ENCODE results near the gene PFKL.

Gene PFKL

GRCh38 chr21:44314561-44314960 is 14.7 kb downstream of the PFKL start:
- no peak for DNase-seq

DNA sequence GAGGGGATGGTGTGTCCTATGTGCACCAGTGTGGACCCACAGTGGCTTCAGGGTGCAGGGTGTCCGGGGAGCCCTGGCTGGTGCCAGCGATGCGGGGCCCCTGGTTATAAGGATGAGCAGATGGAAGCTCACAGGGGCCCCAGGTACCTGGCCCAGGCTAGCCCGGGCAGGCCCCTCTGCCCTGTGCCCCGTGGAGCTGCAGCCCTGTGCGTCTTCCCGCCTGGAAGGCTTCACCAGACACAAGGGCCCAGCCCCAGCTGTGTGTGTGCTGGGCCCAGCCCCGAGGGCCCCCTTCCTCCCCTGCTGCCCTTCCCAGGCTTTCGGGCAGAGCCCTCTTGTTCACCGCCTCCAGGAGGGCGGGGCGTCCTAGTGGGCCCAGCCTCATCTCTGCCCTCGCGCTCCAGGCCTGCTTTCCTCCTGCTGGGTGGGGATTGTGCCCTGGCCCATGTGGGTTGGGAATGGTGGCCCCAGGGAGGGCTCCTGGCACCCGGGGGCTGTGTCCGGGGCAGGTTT is 15.9 kb downstream of the PFKL start:
- DNase-seq = no peak

GRCh38 chr21:44316277-44316900 is 16.5 kb downstream of the PFKL start:
- DNase-seq = no peak

DNA sequence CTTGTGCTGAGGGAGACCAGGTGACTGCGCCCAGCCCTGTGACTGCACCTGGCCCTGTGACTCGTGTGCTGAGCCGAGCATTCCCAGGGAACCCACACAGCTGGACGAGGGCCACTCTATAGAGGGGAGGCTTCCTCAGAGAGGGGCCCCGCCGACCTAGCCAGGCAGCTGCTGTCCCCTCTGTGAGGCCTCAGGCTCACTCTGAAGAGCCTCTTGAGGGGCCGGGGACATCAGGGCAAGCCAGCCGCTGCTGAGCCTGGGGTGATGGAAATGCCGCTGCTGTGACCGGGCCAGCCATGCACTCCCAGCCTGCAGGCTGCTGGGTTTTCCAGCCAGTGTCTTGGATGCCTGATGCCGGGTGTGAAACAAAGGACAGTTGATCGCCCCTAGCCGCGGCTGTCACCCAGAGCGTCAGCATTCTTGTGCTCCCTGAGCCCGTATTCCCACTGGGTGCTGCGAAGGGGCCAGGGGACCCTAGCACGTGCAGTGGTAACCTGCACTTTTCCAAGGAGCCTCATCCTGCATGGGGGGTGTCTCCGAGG is 17.5 kb downstream of the PFKL start:
- no peak for DNase-seq

- DNase-seq = no peak
These were observed 18.0 kb downstream of the PFKL start for GRCh38 chr21:44317871-44318270.

- DNase-seq = no peak
These were observed 18.8 kb downstream of the PFKL start for GRCh38 chr21:44318489-44319285.

DNA sequence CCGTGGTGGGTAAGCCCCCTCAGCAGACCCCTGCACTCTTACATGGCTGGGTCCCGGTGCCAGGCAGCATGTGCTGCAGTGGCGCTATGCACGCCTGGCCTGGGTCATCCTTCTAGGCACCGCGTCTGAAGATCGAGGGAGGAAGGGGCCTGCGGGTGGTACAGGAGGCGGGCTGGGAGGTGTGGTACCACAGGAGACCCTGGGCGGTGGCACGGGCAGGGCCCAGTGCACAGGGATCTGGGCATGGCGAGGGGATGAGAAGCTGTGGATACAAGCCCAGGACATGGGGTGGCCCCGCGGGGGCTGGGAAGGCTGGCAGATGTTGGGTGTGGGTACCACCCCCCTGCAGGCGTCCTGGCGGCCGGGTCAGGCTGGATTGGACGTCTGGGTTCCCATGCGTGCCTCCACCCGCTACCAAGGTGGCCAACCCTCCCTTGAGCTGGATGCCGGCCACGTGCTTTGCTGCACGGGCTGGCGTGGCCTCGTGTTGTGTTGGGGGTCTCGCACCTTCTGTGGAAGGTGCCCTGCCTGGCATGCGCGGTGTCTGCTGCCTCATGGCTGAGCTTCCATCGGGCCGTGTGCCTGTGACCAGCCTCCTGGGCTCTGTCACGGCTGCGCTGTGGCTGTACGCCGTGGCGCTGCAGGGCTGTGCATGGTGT is 19.7 kb downstream of the PFKL start:
- DNase-seq = no peak

DNA sequence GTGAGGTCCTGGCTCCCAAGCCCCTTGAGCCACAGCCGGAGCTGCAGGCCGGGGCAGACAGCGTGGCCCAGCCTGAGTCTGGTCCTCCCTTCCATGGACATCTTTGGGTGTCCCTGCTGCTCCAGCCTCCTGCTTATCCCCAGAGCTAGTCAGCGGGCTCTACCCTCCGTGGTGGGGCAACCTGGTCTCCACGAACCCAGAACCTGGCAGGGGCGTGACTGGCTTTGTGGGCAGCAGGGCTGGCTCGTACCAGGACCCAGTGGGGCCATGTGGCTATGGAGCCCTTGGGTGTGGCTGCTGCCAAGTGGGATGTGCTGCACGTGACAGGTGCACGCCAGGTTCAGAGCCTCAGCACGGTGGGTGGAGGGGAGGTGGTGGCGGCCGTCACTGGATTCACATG is 21.0 kb downstream of the PFKL start:
- DNase-seq = no peak

- no peak for DNase-seq
These were observed 22.1 kb downstream of the PFKL start for GRCh38 chr21:44321846-44322450.

DNA sequence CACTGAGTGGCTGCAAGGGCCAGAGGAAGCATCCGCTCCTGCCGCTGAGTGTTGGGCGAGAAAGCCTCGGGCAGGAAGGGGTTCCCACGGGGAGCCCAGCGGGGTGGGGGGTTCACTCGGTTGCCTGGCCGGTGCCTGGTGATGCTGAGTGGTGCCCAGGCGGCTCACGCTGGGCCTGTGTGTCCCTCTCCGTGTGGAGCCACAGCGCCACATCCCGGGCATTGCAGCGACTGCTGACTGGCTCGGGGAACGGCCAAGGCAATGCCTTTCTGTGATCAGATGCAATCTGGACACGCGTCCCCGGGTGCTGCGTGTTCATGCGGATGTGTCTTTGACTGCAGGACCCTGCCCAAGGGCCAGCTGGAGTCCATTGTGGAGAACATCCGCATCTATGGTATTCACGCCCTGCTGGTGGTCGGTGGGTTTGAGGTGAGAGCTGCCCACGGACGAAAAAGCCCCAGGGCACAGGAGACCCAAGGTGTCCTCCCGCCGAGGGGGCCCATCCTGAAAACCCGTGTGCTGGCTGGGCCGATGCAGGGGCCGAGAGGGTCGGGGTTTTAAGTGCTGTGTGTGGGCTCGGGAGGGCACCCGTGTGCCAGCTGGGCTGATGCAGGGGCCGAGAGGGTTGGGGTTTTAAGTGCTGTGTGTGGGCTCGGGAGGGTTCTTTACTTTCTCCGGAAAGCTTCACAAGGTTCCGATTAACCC is 22.9 kb downstream of the PFKL start:
- DNase-seq = no peak

DNA sequence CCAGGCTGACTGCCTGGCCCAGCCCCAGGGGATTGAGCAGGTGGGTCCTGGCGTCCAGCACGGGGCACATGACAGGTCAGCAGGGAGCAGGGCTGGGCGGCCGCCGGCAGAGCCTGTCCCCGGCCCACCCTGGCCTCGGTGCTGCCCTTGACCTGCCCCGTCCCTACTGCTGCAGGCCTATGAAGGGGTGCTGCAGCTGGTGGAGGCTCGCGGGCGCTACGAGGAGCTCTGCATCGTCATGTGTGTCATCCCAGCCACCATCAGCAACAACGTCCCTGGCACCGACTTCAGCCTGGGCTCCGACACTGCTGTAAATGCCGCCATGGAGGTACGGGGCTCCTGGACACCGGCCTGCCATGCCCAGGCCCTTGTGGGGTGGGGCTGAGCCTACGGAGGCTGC is 23.7 kb downstream of the PFKL start:
- no peak for DNase-seq

DNA sequence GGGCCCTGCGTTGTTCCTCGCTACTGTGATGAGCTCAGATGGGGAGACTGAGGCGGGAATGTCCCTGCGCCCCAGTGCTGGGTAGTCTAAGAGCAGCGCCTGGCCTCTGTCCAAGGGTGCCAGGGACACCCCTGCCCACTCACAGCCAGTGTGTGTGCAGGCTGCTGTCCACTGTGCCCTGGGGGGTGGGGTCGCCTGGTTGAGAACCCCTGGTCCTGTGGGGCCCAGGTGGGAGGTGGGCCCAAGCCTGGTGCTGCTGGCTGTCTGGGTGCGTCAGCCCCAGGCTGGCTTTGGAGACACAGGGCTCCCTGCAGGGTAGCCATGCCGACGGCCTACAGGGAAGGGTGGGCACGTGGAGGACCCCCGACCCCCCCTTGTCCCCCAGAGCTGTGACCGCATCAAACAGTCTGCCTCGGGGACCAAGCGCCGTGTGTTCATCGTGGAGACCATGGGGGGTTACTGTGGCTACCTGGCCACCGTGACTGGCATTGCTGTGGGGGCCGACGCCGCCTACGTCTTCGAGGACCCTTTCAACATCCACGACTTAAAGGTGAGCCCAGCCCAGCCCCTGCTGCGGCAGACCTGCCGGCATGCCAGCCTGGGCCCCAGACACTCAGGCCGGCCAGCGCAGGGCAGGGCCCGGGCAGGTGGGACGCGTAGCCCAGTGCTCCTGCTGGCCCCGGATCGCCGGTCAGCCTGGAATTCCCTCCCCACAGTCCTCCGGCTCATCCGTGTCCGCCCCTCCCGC is 24.4 kb downstream of the PFKL start:
- DNase-seq = no peak

DNA sequence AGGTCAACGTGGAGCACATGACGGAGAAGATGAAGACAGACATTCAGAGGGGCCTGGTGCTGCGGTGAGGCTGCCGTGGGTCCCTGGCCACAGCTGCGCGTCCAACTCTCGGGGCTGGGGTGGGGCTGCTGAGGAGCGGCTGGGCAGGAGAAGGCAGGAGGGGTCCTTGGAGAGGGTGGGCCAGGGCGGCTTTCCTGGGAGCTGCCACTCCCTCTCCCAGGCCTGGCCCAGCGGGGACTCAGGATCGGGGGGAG is 24.9 kb downstream of the PFKL start:
- no peak for DNase-seq

DNA sequence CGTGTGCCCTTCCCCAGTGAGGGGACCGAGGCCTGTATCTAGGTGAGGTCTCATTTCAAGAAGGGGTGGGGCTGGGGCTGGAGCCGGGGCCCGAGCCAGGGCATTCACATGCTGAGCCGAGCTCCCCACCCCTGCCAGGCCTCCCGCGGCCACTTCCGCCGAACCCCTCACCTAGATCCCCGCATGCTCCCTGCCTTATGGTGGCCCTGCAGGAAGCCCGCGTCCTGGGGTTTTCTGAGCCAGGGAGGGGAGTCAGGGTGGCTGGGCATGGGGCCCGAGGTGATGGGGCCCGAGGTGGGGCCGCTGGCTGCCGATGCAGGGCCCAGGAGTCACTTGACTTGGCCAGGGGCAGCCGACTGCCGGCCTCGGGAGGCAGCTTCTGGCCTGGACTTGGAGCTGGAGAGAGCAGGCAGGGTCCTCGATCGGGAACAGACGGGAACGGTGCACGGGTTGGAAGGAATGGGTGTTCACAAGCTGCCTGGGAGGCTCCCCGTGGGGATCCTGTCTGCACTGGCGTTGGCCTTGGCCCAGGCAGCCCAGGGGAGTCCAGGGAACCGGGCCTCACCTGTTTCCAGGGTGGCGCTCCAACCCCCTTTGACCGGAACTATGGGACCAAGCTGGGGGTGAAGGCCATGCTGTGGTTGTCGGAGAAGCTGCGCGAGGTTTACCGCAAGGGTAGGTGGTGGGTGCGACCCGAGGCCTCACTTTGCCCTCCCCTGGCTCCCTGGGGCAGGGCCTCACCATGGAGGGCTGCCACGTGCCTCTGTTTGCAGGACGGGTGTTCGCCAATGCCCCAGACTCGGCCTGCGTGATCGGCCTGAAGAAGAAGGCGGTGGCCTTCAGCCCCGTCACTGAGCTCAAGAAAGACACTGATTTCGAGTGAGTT is 25.8 kb downstream of the PFKL start:
- no peak for DNase-seq

GRCh38 chr21:44326272-44326647 is 26.4 kb downstream of the PFKL start:
- DNase-seq = no peak

GRCh38 chr21:44326716-44327602 is 27.1 kb downstream of the PFKL start:
- DNase-seq = no peak

DNA sequence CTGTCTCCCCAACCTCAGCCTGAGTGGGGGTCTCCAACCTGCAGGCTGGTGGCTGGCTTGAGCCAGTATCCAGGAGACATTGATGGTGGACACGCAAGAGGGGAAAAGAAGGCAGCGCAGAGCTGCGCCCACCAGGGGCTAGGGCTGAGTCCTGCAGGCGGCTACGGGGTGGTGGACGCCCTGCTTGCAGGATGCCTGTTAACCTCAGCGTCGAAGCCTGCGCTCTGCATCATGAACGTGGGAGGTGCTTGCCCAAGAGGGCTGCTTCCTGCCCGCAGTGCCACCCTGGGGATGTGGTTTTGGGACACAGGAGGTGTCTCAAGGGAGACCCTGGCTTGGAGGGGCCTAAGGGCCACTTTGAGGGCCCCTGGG is 27.7 kb downstream of the PFKL start:
- no peak for DNase-seq

GRCh38 chr21:44328242-44328895 is 28.5 kb downstream of the PFKL start:
- no peak for DNase-seq

GRCh38 chr21:44329086-44329889 is 29.4 kb downstream of the PFKL start:
- no peak for DNase-seq
